Lung (tissue), 16 donors: ENCODE data around the gene NEAT1. TPM values are rescaled to one million over a fixed set of nuclear protein-coding genes. Genes with fewer than 3 reads are reported as not detected.

Experiments
- ATAC-seq: fragments of 200-7000 bp; cut with Tn5 transposase; one replicate; pipeline ENCODE4 v1.9.1; 2020; ENCODE audit warnings: moderate number of reproducible peaks; ENCODE audit not compliant: insufficient read depth, low FRiP score
- DNase-seq, 3 donors: peaks; one replicate each; pipeline ENCODE4 v3.0.0-alpha.2; 2013 to 2017
- H3K27ac ChIP-seq, 2 donors: one replicate each; pipeline ENCODE4 v1.5.1; 2013; ENCODE audit warnings: mild to moderate bottlenecking in 2 of 2, moderate library complexity in 2 of 2, control low read depth in 1 of 2, inconsistent platforms in 1 of 2, low read depth in 1 of 2, low read length in 1 of 2
- H3K27me3 ChIP-seq, 3 donors: one replicate each; pipeline ENCODE4 v1.5.1; 2013; ENCODE audit warnings: low read length in 2 of 3; ENCODE audit not compliant: control insufficient read depth in 3 of 3, insufficient read depth in 3 of 3
- H3K36me3 ChIP-seq, 4 donors: one replicate each; pipeline ENCODE4 v1.5.1; 2013; ENCODE audit warnings: low read length in 4 of 4, mild to moderate bottlenecking in 1 of 4, moderate library complexity in 1 of 4; ENCODE audit not compliant: control insufficient read depth in 4 of 4, insufficient read depth in 4 of 4
- H3K4me1 ChIP-seq, 5 donors: one replicate each; pipeline ENCODE4 v1.5.1; 2013; ENCODE audit warnings: low read length in 5 of 5, mild to moderate bottlenecking in 2 of 5, moderate library complexity in 1 of 5; ENCODE audit not compliant: control insufficient read depth in 5 of 5, insufficient read depth in 5 of 5
- H3K4me3 ChIP-seq: one replicate; pipeline ENCODE4 v1.5.1; 2013; ENCODE audit warnings: mild to moderate bottlenecking, control low read depth, moderate library complexity
- H3K9ac ChIP-seq, 2 donors: one replicate each; pipeline ENCODE4 v1.5.1; 2013; ENCODE audit warnings: low read length in 2 of 2, control low read depth in 1 of 2; ENCODE audit not compliant: insufficient read depth in 1 of 2
- H3K9me3 ChIP-seq, 4 donors: one replicate each; pipeline ENCODE4 v1.5.1; 2013; ENCODE audit warnings: low read length in 3 of 4, mild to moderate bottlenecking in 1 of 4, moderate library complexity in 1 of 4; ENCODE audit not compliant: control insufficient read depth in 4 of 4, insufficient read depth in 3 of 4
- CTCF ChIP-seq: IDR thresholded peaks from 2 replicates; pipeline ENCODE4 v1.5.1; 2012; ENCODE audit warnings: mild to moderate bottlenecking; ENCODE audit errors: control extremely low read depth, extremely low read depth
- WGBS, 2 donors: extraction: QIAGEN DNeasy Blood & Tissue Kit; methylation state at CpG; one replicate each; pipeline ENCODE4 v1.1.7; 2013; 5-methylcytosine and 5-hydroxymethylcytosine counted together
- long read RNA-seq, 5 donors: transcript quantifications; one replicate each; lab custom pipeline, GENCODE V29; 2026
- polyA plus RNA-seq, 2 donors: library from polyadenylated mRNA; stranded (reverse); fragments of 200-250 nt; gene quantifications; one replicate each; pipeline ENCODE4 v1.2.1, GENCODE V29; 2013
- total RNA-seq, 2 donors: library from RNA; depleted of rRNA in 1 of 2; stranded (reverse); fragments of >200 nt in 1 of 2; gene quantifications; one replicate each; pipeline ENCODE4 v1.2.1, GENCODE V29; 2014 to 2021
- donor health status: control.
- donor health status: control.
- donor health status: Bipolar disorder and iron deficiency.
- donor health status: healthy.
- donor health status: DM: yes; HTN: yes; CAD: no.

NEAT1 gene
- total RNA-seq: 100 to 1,000 TPM; 518 to 912 TPM
- 1,000 to 10,000 TPM in 1 of 2 donors, 100 to 1,000 TPM in 1; 481 to 1,176 TPM for polyA plus RNA-seq
- long read RNA-seq, donor 1, full-length matches to known transcripts: 86 of 86 reads
- long read RNA-seq, donor 1, partial matches to known transcripts: 0 of 86 reads
- long read RNA-seq, donor 1, other reads (novel, unspliced or antisense): 0 of 86 reads
- long read RNA-seq, donor 2, full-length matches to known transcripts: 48 of 48 reads
- long read RNA-seq, donor 2, partial matches to known transcripts: 0 of 48 reads
- long read RNA-seq, donor 2, other reads (novel, unspliced or antisense): 0 of 48 reads
- long read RNA-seq, donor 3, full-length matches to known transcripts: 97 of 97 reads
- long read RNA-seq, donor 3, partial matches to known transcripts: 0 of 97 reads
- long read RNA-seq, donor 3, other reads (novel, unspliced or antisense): 0 of 97 reads
- long read RNA-seq, donor 4, full-length matches to known transcripts: 35 of 35 reads
- long read RNA-seq, donor 4, partial matches to known transcripts: 0 of 35 reads
- long read RNA-seq, donor 4, other reads (novel, unspliced or antisense): 0 of 35 reads
- long read RNA-seq, donor 5, full-length matches to known transcripts: 73 of 73 reads
- long read RNA-seq, donor 5, partial matches to known transcripts: 0 of 73 reads
- long read RNA-seq, donor 5, other reads (novel, unspliced or antisense): 0 of 73 reads

GRCh38 chr11:65422633-65423515 lies at the start of gene NEAT1:
NEAT1 (plus strand) TSS chr11:65422798.
- Histone ChIP-seq H3K4me3 (peak within 1 kb of the TSS; percentile 76), H3K9me3 (no peaks in the 10 kb centered on the region), H3K36me3 (peaks cover 0 to 7% (median 3%) of the 10 kb centered on the region in 4 donors), H3K27me3 (no peaks in the 10 kb centered on the region), H3K4me1 (peaks cover 0 to 83% (median 49%) of the 10 kb centered on the region in 5 donors), H3K9ac (peak within 1 kb of the TSS; percentile 74 to 95), H3K27ac (peak within 1 kb of the TSS; percentile 98 to 100)
- DNase-seq (peak; percentile 95 to 97 (median 95)), ATAC-seq (peak; percentile 7)
- WGBS, 2 donors: 0 to 4% methylated on average over 40 of the region's 40 CpGs
- TF ChIP-seq CTCF: no peak

GRCh38 chr11:65373839-65374580 lies 48.6 kb upstream of the NEAT1 start:
- H3K9ac ChIP-seq: no peak overlapping the region
- no peak for TF ChIP-seq CTCF
- peaks cover 0 to 11% (median 0%) of the 10 kb centered on the region in 5 donors for H3K4me1 ChIP-seq
- H3K36me3 ChIP-seq: no peaks in the 10 kb centered on the region
- no peak overlapping the region for H3K27ac ChIP-seq
- DNase-seq: no peak
- WGBS, 2 donors: 87 to 88% methylated on average over 14 of the region's 14 CpGs
- no peaks in the 10 kb centered on the region for H3K27me3 ChIP-seq
- ATAC-seq: no peak
- H3K4me3 ChIP-seq: no peak overlapping the region
- no peaks in the 10 kb centered on the region for H3K9me3 ChIP-seq

- H3K27ac ChIP-seq: no peak overlapping the region
- no peaks in the 10 kb centered on the region for H3K9me3 ChIP-seq
- H3K36me3 ChIP-seq: no peaks in the 10 kb centered on the region
- DNase-seq: no peak
- no peak for TF ChIP-seq CTCF
- H3K4me1 ChIP-seq: peaks cover 0 to 11% (median 0%) of the 10 kb centered on the region in 5 donors
- no peak for ATAC-seq
- no peaks in the 10 kb centered on the region for H3K27me3 ChIP-seq
- no peak overlapping the region for H3K9ac ChIP-seq
- no peak overlapping the region for H3K4me3 ChIP-seq
- 87 to 88% methylated on average over 8 of the region's 8 CpGs for WGBS, 2 donors
Measured at GRCh38 chr11:65375012-65375411, 47.6 kb upstream of the NEAT1 start.
